NCI-H1436 (cell line): ENCODE data around the gene ARFGAP1.

ENCODE experiments used
- DNase-seq: peaks from one replicate; lab custom pipeline; 2025; lab: John Stamatoyannopoulos, UW

The ARFGAP1 gene

DNA sequence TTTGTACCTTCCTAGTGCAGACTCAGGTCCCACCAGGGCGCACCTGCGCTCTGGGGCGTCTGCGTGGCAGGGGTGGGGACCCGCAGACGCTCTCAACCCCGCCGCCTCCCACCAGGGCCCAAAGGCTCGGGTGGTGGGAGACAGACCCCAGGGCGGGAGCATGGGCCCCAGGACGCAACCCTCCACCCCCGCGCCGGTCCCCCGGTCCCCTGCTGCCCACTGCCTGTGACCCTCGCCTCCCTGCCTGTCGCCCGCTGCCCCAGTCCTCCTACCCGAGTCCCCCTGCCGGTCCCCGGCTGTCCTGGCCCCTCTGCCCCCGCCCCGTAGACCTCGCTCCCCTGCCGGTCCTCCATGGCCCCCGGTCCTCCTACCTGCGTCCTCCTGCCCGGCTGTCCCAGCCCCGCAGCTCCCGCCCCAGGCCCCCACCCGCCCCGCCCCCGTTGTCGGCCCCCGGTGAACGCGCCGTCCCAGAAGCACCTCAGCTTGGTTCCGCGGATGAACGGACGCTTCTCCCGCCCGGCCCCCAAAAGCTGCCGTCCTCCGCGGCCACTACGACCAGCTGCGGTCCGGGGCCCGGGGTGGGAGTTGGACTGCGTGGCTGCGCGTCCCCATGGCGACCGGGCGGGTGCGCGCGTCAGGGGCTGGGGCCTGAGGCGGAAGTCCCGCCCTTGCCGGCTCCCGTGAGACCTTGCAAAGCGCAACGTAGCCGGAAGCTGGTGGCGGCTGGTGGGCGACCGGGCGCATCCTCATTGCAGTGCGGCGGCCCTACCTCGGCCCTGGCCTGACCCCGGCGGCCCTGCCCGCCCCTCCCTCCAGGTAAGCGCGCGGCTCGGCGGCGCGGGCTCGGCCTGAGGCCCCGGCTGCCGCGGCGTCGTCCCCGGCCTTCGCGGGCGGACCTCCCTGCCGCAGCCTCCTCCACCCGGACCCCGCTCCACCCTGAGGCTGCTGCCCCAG, at the start of gene ARFGAP1:
TSS of gene ARFGAP1 (plus strand) at position 709 of the 954 bp plus-strand sequence. CDS start 2,768 bp downstream, outside the sequence.
- peak; percentile 91 for DNase-seq

DNA sequence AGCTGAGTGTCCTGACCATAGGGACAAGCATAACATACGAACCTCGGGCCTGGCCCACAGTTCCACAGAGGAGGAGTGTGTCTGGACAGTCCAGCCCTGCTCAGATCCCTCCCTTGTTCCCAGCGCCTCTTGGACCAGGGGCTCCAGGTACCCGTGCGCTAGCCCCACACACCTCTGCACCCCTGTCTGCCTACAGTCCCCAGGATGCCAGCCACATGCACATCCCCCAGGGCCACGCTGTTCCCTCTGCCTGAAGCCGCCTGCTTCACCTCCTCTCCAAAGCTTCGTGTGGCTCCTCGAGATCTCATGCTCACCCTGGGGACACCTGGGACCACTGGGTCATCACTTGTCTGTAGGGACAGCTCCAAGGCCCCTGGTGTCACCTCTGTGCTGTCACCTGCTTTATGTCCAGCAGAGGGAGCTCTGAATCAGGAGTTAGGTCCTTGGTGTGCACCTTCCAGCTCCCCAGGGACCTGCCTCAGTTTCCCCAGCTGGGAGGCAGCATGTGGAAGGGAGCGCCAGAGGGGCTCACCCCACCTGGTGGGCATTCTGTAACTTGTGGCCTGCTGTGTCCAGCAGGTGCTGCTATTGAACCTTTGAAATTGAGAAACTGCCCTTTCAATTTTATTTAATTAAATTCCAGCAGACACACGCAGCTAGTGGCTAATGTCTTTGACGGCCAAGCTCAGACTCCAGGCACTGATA, 49.3 kb upstream of the ARFGAP1 start:
- peak; percentile 22 for DNase-seq

- no peak for DNase-seq
Measured at GRCh38 chr20:63223826-63224207, 48.8 kb upstream of the ARFGAP1 start.

- no peak for DNase-seq
Measured at GRCh38 chr20:63224412-63225081, 48.1 kb upstream of the ARFGAP1 start.

GRCh38 chr20:63225082-63225454, 47.5 kb upstream of the ARFGAP1 start:
- DNase-seq = no peak

- DNase-seq = no peak
Measured at GRCh38 chr20:63226042-63226943, 46.3 kb upstream of the ARFGAP1 start.

DNA sequence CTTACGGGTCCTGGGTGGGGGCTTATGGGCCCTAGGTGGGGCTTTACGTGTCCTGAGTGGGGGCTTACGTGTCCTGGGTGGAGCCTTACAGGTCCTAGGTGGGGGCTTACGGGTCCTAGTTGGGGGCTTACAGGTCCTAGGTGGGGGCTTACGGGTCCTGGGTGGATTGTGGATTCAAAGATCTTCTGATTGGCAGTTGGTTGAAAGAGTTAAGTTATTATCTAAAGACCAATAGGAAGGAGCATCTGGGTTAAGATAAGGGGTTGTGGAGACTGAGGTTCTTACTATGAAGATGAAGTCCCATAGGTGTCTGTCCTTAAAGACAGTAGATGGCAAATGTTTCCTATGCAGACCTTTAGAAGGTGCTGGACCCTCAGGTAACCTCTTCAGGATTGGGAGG, 45.4 kb upstream of the ARFGAP1 start:
- DNase-seq = no peak

GRCh38 chr20:63228806-63229205, 43.8 kb upstream of the ARFGAP1 start:
- no peak for DNase-seq

GRCh38 chr20:63230800-63231268, 41.8 kb upstream of the ARFGAP1 start:
- DNase-seq = no peak

- DNase-seq = no peak
Measured at GRCh38 chr20:63232235-63233060, 40.2 kb upstream of the ARFGAP1 start.

GRCh38 chr20:63233061-63233344, 39.6 kb upstream of the ARFGAP1 start:
- DNase-seq = no peak

- no peak for DNase-seq
Measured at GRCh38 chr20:63233924-63234323, 38.7 kb upstream of the ARFGAP1 start.

DNA sequence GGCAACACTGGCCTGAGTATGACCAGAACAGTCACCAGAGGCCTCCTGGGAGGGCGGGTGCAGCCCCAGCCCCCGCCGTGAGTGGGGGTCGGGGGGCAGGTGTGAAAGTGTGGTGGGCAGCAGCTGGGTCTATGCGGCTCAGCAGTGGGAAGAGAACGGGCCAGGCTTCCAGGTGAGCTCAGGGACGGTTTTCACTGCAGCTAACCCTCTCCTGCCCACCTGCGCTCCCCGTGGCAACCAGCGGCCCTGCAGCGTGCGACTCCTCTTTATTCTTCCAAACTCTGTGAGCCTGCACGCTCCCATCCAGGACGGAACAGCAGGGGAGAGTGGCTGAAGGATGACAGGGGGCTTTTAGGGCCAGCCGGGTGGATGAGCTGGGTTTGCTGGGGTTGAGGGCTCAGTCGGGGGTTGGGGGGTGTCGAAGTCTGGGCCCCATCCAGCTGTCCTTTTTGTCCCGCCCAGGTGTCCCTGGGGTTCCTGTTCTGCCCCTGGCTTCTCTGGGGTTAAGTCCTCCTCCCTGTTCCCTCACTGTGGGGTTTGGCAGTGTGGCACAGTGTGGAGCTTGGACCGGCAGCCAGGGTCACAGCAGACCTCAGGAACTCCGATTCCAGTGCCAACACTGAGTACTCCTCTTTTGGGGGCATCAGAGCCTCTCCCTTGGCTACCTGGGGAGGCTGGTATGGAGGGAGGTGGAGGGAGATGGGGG, 37.8 kb upstream of the ARFGAP1 start:
- no peak for DNase-seq

DNA sequence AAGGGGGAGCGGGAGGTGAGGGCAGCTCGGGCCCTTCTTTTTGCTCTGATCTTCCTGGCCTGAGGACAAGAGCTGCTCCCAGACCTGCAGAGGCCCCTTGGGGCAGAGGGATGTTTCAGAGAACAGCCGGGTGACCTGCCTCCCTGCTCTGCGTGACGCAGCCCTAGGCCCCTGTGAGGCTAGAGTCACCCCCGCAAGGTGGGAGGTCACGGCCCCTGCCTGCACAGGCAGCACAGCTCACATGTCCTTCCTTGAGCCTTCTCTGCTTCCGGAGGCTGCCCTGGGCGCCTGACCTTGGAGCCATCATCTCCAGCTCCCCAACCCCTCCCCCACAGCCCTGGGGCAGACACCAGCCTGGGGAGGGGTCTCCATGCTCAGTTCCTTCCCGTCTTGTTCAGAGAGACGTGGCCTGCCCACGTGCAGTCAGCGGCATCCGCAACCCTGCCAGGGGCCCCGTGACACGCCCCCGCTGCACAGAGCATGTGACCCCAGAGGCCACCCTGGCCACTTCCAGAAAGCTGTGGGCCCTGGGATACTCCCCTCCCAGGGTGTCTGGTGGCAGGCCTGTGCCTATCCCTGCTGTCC, 37.1 kb upstream of the ARFGAP1 start, which contains the start of gene BIRC7:
TSS of gene BIRC7 (plus strand) at position 507 of the 585 bp plus-strand sequence. CDS start 192 bp downstream, outside the sequence.
- no peak for DNase-seq

GRCh38 chr20:63236116-63236837, 36.3 kb upstream of the ARFGAP1 start:
- DNase-seq = no peak

GRCh38 chr20:63238031-63238430, 34.6 kb upstream of the ARFGAP1 start:
- DNase-seq = no peak

DNA sequence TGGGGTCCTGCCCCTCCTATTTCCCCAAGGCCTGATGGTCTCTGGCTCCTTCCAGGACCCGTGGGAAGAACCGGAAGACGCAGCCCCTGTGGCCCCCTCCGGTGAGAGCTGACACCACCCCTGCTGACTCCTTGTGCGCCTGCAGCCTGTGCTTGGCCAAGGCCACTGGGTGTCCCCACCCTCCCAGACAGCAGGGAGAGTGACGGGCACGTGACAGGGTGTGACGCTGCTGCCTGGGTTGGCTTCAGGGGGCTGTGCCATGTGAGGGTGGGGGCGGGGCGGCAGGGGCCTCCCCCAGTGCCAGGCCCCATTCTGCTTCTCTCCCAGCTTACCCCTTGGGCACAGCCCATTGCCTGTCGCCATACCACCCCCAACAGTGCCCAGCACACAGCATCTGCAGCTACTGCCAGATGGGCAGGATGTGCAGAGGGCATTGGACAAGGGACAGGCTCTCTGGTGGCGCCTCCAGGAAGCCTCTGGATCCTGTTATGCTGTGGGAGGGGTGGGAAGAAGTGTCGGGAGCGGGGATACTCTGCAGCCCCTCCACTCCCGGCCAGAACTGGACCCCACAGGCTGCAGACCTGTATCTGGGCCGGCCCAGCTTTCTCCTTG, 34.0 kb upstream of the ARFGAP1 start:
- DNase-seq = no peak

- DNase-seq = no peak
Measured at GRCh38 chr20:63239431-63239830, 33.2 kb upstream of the ARFGAP1 start.
